Daoy (cell line): Measurements from ENCODE around the gene FANCI. TPM values are rescaled to one million over a fixed set of nuclear protein-coding genes. Genes with fewer than 3 reads are reported as not detected.

Source experiments
- DNase-seq: peaks from one replicate; pipeline ENCODE4 v3.0.0-alpha.2; 2015; ENCODE audit warnings: low read depth
- total RNA-seq: library from RNA; depleted of rRNA; stranded (reverse); fragments of >200 nt; shearing (Covaris generic); gene quantifications from 2 replicates; pipeline ENCODE4 v1.2.3, GENCODE V29; 2014

Gene FANCI
- total RNA-seq, 1 experiment from 2014 or later: 39.1 TPM

- no peak for DNase-seq
These were observed 89.5 kb downstream of the FANCI start for GRCh38 chr15:89333011-89333860.

- no peak for DNase-seq
These were observed 90.3 kb downstream of the FANCI start for GRCh38 chr15:89333959-89334509.

GRCh38 chr15:89334510-89335297 is 90.9 kb downstream of the FANCI start, which contains the start of gene POLG:
POLG (minus strand) TSS chr15:89334824; CDS start chr15:89333754, 1,070 bp downstream.
- peak; percentile 98 for DNase-seq

GRCh38 chr15:89335298-89336041 is 91.7 kb downstream of the FANCI start:
- DNase-seq: no peak

- DNase-seq: no peak
These were observed 94.3 kb downstream of the FANCI start for GRCh38 chr15:89338036-89338435.

GRCh38 chr15:89340573-89340972 is 96.8 kb downstream of the FANCI start:
- DNase-seq: no peak

- no peak for DNase-seq
These were observed 97.7 kb downstream of the FANCI start for GRCh38 chr15:89341316-89342005.

GRCh38 chr15:89342840-89343239 is 99.1 kb downstream of the FANCI start:
- DNase-seq: no peak

- no peak for DNase-seq
These were observed 101.5 kb downstream of the FANCI start for GRCh38 chr15:89345248-89345647.

- DNase-seq: no peak
These were observed 102.9 kb downstream of the FANCI start for GRCh38 chr15:89346516-89347231.

- DNase-seq: no peak
These were observed 105.4 kb downstream of the FANCI start for GRCh38 chr15:89349206-89349558.

- no peak for DNase-seq
These were observed 108.7 kb downstream of the FANCI start for GRCh38 chr15:89352476-89352875.

GRCh38 chr15:89353991-89354390 is 110.2 kb downstream of the FANCI start:
- DNase-seq: no peak

- DNase-seq: no peak
These were observed 113.0 kb downstream of the FANCI start for GRCh38 chr15:89356634-89357298.

GRCh38 chr15:89358435-89358754 is 114.6 kb downstream of the FANCI start:
- DNase-seq: no peak

GRCh38 chr15:89358755-89359439 is 115.1 kb downstream of the FANCI start:
- peak; percentile 79 for DNase-seq

- no peak for DNase-seq
These were observed 115.9 kb downstream of the FANCI start for GRCh38 chr15:89359471-89360293.

GRCh38 chr15:89360294-89360971 is 116.7 kb downstream of the FANCI start:
- DNase-seq: no peak
